Renal cortex interstitium (tissue), 11 donors: Measurements from ENCODE around the gene CFAP54. TPM values are rescaled to one million over a fixed set of nuclear protein-coding genes. Genes with fewer than 3 reads are reported as not detected.

Experiments used
- DNase-seq, 11 donors: peaks; one replicate each; pipeline ENCODE4 v3.0.0-alpha.2; 2013; ENCODE audit warnings: low read depth in 9 of 11, low spot score in 4 of 11; ENCODE audit errors: extremely low read depth in 1 of 11
- polyA plus RNA-seq, 3 donors: library from polyadenylated mRNA; unstranded; fragments of 120-200 nt; gene quantifications; one replicate each; pipeline ENCODE4 v1.2.1, GENCODE V29; 2013; ENCODE audit not compliant: insufficient read length in 3 of 3

The CFAP54 gene
- polyA plus RNA-seq, 3 donors: 2.8 to 4.6 (median 3.2) TPM

DNA sequence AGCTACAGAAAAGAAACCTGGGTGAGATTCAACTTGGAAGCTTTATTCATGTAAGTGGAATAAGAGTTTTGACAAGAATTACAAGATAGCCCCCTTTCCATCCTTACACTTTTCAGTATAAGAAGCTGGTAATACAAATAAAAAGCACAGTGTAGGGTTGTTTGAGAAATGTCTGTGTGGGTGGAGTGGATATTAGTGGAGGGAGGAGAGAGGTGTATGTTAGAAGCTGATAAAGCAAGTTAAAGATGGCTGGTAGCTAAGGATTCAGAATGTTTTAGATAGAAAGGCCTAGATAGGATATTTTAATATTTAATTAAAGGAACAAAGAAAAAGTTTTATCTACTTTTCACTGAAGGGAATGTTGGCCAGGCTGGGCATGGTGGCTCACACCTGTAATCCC is 12.5 kb downstream of the CFAP54 start:
- DNase-seq: no peak

DNA sequence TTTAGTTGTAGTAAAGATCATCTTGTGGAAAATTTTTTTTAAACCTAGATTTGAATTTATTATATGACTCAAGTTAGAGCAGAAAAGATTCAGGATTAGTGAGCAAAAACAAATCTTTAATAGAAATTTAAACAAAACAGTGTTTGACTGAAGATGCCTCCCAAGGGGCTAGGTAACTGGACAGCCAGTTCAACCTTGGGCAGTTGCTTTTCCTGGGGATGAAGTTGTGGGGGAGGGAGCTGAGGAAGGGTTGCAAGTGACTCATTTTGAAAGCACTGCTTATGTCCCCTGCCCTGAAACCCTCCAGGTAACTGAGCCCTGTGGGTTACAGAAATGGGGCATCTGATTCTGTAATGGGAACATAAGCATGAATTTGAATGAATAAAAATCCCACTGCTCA is 13.1 kb downstream of the CFAP54 start:
- DNase-seq: no peak

DNA sequence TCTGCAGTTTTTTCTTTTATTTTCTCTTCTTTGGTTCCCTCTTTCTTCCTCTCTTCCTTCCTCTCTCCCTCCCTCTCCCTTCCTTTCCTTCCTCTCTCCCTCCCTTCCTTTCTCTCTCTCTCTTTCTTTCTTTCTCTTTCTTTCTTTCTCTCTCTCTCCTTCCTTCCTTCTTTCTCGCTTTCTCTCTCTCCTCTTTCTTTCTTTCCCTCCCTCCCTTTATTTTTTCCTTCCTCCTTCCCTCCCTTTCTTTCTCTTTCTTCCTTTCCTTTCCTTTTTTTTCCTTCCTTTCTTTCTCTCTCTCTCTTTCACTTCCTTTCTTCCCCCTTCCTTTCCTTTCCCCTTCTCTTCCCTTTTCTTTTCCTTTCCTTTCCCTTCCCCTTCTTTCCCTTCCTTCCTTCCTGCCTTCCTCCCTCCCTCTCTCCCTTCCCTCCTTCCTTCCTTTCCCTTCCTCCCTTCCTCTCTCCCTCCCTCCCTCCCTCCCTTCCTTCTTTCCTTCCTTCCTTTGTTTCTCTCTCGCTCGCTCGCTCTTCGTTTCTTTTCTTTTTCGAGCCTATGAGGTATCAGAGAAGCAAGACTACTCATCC is 13.7 kb downstream of the CFAP54 start:
- DNase-seq: no peak

DNA sequence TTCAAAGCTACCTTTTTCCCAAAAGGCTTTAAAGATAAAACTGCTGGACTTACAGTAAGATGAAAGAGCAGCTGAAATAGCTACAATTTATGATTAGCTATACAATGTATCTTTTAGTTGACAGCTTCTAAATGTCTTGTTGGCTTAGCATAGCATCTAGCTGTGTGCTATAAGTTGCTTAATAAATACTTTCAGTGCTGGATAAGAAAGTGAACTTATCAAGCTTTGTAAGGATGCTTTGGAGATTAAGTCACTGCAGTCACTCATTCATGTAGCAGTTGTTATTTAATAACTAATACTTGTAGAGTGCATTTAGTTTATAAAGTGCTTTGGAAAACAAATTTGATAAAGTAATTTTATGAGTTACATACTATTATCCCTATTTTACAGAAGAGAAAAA is 14.6 kb downstream of the CFAP54 start:
- DNase-seq: no peak

DNA sequence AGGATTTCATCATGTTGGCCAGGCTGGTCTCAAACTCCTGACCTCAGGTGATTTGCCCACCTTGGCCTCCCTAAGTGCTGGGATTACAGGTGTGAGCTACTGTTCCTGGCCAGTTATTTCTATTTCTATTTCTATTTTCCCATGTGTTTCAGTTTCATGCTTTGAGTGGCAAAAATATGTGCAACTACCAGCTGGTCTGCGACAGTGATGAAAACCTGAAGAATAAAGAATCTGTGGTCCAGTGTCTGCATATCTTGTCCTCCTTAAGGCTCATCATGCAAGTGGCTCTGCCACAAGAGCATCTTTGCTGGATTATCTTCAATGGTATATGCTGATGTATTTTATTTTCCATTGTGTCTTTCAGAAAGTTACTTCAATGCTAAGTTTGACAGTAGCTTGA is 17.4 kb downstream of the CFAP54 start:
- no peak for DNase-seq

DNA sequence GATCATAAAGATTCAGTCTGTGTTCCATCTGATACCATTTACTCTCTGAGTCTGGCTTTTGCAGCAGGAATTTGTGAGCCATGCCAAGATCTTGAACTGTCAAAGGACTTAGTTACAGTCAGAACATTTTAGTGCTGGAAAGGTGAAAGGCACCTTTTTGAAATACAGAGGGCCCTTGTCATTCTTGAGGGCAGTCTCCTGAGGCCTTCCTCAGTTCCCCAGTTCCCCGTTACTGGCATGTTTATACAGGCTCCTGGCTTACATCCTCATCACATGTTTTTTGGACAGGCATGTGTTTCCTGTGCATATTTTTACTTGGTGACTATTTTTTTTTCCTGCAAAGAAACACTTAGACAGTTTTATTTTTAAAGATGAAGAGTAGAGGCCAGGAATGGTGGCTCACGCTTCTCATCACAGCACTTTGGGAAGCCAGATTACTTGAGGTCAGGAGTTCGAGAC is 21.0 kb downstream of the CFAP54 start:
- DNase-seq: no peak

DNA sequence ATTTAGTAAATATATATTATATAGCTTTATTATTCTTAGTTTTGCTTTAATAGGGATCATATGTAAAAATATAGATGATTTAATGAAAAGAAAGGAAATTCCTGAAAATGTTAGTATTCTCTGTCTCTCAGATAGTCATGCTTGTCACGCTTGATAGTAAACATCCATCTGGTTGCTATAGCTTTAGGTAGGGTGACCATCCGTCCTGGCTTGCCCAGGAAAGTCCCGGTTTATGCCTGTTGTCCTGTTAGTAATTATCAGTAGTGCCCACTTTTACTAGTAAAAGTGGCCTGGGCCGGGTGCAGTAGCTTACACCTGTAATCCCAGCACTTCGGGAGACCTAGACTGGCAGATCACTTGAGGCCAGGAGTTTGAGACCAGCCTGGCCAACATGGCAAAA is 23.8 kb downstream of the CFAP54 start:
- no peak for DNase-seq

DNA sequence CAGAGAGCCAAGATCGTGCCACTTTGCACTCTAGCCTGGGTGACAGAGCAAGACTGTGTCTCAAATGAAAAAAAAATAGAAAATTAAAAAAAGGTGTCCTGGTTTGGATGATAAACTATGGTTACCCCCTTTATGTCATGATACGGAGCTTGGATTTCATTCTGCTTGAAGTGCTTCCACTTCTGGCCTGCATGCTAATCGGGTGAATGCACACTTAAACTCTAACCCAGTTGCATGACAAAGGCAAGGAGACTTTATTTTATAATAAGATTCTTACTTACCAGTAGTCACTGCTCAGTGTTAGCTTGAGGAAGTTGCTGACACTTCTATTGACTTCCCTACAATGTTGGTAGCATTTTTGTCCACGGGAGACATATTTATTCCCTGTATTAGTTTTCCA is 24.3 kb downstream of the CFAP54 start:
- DNase-seq: no peak

DNA sequence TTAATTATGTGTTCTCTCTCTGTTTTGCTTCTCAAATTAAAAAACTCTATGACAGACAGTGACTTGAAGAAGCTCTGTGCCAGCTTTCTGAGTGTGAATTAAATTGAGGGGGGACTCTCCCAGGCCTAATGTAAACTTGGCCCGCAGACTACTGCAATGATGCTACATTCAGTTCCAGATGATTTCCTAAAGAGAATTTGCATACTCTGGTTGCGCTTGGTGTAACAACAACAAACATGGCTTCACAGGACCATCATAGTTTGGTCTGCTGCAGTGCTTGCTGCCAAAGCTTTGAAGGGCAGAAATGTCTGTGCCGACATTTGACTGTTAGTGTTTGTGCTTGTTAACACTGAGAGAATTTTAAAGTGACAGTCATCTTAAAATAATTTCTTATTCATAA is 25.0 kb downstream of the CFAP54 start:
- DNase-seq: peak in 1 of 11 donors; percentile 28

DNA sequence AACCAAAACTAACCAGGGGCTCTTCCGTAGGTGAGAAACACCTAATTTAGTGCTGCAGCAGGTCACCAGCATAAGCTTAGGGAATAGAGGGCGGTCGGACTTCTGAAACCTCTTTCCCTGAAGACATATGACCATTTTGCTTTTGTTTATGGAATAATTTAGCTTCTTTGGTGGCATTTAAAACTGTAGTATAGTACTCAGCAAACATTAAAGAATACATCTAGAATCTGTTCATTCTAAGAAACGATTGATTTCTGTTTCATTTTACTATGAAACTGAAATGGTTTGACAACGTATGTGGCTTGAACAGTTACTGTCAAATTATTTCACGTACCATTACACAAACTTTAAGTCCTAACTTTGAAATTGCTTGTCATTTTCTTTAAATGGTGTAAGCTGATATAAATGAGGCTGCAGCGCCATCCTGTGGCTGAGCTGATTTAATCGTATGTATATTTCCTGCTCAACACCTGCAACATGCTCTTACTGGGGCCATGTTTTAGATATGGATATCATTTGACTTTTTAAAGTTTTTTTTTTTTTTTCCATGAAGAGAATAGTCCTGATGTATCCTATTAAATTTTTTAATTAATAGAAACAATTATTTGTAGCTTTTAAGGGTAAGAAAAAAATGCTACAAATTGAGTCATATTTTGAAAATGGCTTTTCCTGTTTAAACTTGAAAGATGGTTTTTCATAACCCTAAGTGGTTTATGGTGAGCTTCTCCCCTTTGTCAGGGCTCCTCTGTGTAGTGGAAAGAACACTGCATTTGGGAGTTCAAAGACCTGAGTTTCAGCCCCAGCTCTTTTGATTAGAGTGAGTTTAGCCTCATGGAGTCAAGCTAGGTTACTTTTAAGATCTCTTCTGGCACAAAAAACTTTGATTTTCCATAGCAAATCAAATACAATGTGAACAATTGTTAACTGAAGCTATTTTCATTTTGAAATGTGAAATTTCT is 27.4 kb downstream of the CFAP54 start:
- DNase-seq: peak; percentile 36 to 68 (median 49)

DNA sequence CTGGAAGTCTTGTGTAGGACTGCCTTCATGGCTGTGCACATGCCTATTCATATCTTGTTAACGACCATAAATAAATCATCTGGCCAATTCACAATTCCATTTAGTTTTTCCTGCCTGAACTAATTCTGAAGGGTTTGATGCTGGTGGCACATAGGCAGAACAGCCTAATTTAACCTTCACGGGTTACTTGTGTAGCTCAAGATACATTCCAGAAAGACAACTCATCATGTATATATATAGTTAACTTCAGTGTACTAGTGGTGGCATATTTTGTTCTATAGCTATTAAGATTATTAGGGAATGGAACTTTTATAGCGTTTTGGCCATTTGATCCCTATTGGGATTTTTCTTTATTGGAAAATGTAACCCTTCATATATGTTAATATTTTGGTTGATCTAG is 31.4 kb downstream of the CFAP54 start:
- no peak for DNase-seq

DNA sequence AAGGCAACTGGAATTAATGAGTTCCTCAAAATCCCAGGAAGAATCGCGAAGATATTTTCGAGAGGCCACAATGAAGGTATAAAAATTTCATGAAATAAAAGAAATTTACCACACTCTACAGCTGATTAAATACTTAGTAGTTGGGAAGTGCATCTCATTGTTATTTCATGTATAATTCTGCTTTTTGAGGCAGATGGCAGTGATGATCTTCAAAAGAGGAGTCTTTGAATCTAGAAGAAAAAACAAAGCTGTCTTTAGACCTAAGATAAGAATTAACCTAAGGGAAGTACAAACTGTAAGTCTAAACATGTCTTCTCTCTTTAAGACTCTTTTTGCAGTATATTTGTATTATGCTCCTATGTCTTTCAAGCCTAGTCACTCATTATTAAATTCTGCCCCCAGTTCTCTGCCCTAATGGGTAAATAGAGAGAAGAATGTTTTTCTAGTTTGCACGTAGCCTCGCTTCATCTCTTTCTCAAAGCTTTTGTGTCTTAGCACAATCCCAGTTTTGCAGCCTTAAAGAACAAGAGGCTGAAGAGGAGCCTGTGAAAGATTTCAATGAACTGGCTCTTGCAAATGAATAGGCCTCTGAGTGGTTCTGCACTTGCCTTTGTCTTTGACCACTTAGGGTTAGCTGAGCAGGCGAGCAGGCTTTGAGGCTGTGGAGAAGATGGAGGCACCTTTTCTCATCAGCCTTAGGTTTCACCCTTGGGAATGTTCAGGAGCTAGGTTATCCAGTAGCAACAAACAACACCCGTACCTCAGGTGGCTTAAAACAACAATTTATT is 32.7 kb downstream of the CFAP54 start:
- DNase-seq: no peak

DNA sequence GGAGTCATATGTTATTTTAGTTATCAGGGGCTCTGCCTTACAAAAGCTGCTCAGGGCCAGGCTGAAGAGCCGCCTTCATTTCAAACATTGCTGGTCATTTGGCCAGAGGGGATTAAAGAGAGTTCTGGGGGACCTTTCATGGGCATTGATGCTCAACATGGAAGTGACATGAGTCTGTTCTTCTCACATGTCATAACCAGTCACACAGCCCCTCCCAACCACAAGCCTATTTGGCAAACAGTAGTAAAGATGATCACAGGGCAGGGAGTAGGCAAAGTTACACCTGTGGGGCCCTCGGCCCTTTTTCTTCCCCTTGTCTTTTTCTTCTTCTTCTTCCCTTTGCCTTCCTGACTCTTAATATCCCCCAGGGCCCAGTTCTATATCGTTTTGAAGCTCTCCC is 33.3 kb downstream of the CFAP54 start:
- DNase-seq: no peak

DNA sequence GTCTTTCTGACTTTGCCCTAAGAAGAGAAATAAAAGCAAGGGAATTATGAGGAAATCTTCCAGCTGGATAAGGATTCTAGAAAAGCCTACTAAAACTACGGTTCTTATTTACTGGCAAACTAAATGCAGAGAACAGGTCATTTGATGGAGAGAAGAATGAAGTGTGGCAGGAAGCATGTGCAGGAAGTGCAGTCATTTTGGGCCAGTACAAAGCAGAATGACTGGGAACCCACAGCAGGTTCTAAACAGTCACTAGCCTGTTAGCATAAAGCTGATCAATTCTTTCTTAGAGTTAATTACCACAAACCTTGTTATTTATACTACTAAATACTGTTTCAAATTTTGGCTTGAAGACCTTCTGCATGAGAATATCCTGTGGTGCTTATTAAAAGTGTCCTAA is 36.7 kb downstream of the CFAP54 start:
- DNase-seq: no peak

DNA sequence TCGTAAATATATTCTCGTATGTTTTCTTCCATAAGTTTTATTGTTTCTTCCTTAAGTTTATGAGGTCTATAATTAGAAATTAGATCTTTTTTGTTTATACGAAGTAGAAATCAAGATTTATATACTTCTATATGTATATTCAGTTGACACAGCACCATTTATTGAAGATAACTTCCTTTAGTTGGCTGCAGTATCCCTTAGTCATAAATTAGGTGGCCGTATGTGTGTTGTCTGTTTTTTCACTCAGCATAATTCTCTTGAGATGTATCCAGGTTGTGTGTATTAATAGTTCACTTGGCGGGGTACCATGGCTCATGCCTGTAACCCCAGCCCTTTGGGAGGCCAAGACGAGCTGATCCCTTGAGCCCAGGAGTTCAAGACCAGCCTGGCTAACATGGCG is 40.5 kb downstream of the CFAP54 start:
- DNase-seq: no peak

DNA sequence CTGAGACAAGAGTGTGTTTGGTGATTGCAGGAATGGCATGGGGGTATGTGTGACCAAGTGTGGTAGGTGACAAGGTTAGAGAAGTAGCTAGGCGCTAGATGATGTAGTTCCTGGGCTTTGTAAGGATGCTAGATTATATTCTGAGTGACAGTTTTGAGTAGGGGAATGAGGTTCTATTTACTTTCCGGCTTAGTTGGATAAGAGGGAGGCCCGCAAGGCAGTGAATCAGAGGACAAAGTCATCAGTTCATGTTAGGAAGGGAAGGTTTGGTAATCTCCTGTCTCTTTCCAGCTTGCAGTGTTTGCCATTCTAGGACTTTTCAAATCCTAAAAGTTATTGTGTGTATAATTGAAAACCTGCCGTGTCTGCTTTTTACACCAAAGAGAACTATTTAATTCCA is 45.0 kb downstream of the CFAP54 start:
- DNase-seq: no peak

DNA sequence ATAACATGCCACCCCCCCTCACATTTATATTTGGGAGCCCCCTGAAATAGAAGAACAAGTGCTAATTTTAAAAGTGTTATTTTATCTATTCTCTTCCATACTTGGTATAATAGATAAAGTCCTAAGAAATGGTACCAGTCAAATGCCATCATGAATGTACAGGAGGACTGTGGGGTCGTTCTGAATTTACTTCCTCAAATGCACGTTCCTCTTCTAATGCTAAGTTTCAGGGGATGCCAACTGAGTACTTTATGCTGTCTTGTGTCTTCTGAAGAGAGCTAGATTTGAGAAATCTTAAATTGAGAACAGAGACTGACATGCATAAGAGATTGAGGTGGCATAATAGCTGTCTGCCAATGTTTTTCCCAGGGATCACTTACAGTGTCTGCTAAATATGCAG is 59.0 kb downstream of the CFAP54 start:
- DNase-seq: no peak

DNA sequence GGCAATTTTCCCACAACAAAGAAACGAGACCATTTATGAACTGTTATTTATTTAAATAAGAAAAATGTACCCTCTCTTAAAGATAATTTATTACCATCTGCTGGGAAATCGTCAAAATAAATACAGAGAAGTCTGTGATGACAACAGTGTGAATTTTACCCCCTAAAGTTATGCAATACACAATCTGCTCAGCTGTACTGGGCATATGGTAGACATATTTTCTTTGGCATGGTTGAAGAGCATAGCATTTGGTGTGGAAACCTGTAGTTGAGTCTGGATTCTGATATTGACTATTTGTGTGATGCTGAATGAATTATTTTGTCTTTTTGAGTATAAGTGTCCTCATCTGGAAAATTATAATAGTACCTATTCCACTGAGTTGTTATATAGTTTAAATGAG is 60.0 kb downstream of the CFAP54 start:
- no peak for DNase-seq

DNA sequence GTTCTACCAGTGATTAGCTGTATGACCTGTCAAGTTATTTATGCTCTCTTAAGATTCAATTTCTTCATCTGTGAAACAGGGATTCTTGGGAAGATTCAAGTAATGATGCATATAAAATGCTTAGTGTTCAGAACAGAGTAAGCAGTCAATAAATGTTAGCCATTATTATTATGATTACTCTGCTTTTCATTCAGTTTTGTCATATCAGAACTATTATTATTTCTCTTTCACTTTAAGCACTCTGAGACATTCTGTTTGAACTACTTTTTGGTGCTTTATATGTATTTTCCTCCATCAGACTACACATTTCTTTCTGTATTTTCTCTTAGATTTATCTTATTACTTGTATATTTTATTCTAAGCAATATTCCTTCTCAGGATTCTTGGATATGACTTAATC is 81.2 kb downstream of the CFAP54 start:
- no peak for DNase-seq
